MCF 10A (cell line): ENCODE data around the gene PTH1R. TPM values are rescaled to one million over a fixed set of nuclear protein-coding genes. Genes with fewer than 3 reads are reported as not detected.

Experiments
- BruUV-seq: library from RNA; stranded (reverse); fragments of 400-500 nt; replicated peaks from 2 replicates; lab custom pipeline; 2021; lab: Mats Ljungman, UMichigan
- CTCF ChIA-PET: fragments of 300-600 bp; sonication (Branson Sonifier 250); formaldehyde crosslinking; extraction: SDS; loops from one replicate; lab custom pipeline; 2021; ENCODE audit warnings: antibody characterized with exemption, inconsistent platforms; lab: Yijun Ruan, JAX
- POLR2A ChIA-PET: fragments of 300-600, 350-650 bp; sonication (Branson Sonifier 250); formaldehyde crosslinking; extraction: SDS; loops from one replicate; lab custom pipeline; 2020; ENCODE audit warnings: antibody characterized with exemption, inconsistent platforms; lab: Yijun Ruan, JAX
- DNase-seq: peaks from one replicate; pipeline ENCODE4 v3.0.0-alpha.2; 2018; ENCODE audit not compliant: unreplicated experiment
- H3K27ac Mint-ChIP-seq: one replicate; pipeline ENCODE4 v1.8.0; 2022; ENCODE audit warnings: mild to moderate bottlenecking, low read depth, mixed read lengths; ENCODE audit not compliant: unreplicated experiment
- H3K27me3 Mint-ChIP-seq: one replicate; pipeline ENCODE4 v1.8.0; 2022; ENCODE audit warnings: mixed read lengths; ENCODE audit not compliant: insufficient read depth, unreplicated experiment
- H3K36me3 Mint-ChIP-seq: one replicate; pipeline ENCODE4 v1.8.0; 2022; ENCODE audit warnings: mild to moderate bottlenecking, moderate library complexity, mixed read lengths; ENCODE audit not compliant: insufficient read depth, unreplicated experiment
- H3K4me1 Mint-ChIP-seq: one replicate; pipeline ENCODE4 v1.8.0; 2022; ENCODE audit warnings: mixed read lengths; ENCODE audit not compliant: insufficient read depth, unreplicated experiment
- H3K4me3 Mint-ChIP-seq: one replicate; pipeline ENCODE4 v1.8.0; 2022; ENCODE audit warnings: mild to moderate bottlenecking, moderate library complexity, mixed read lengths; ENCODE audit not compliant: unreplicated experiment
- H3K9me3 Mint-ChIP-seq: one replicate; pipeline ENCODE4 v1.8.0; 2022; ENCODE audit warnings: mixed read lengths; ENCODE audit not compliant: unreplicated experiment
- CTCF ChIP-seq: fragments of 200-600 bp; IDR thresholded peaks from one replicate; pipeline ENCODE4 v1.8.0; 2022; ENCODE audit warnings: antibody characterized with exemption, mild to moderate bottlenecking; ENCODE audit not compliant: unreplicated experiment
- intact Hi-C: fragments of 100-400 bp; cut with micrococcal nuclease; formaldehyde crosslinking; loops from 2 replicates; pipeline ENCODE4 v1.14.1; 2022
- total RNA-seq: library from RNA; stranded (reverse); gene quantifications from 2 replicates; pipeline ENCODE4 v1.2.3, GENCODE V29; 2022

Gene PTH1R
- total RNA-seq, 1 experiment from 2014 or later: not detected

GRCh38 chr3:46939578-46940445 is 62.3 kb downstream of the PTH1R start:
- Mint-ChIP-seq H3K36me3 (peaks cover 36% of the 10 kb centered on the region), H3K9me3 (no peaks in the 10 kb centered on the region), H3K27ac (peak overlapping the region; percentile 69), H3K4me1 (peaks cover 45% of the 10 kb centered on the region), H3K4me3 (no peak overlapping the region), H3K27me3 (no peaks in the 10 kb centered on the region)
- no peak for TF ChIP-seq CTCF
- POLR2A ChIA-PET: interaction anchor here (0.8 kb wide), 1 partner anchor 9 kb away, joined by 3 read pairs; no protein-coding TSS in a partner anchor
- no TSS peak for BruUV-seq
- DNase-seq: no peak
- CTCF ChIA-PET: interaction anchor here (0.6 to 1.0 kb wide), 3 partner anchors 18 to 1970 kb away, joined by 3 to 4 read pairs (median 3); no protein-coding TSS in a partner anchor
- intact Hi-C loops: no loop called here

GRCh38 chr3:46942076-46942475 is 64.6 kb downstream of the PTH1R start:
- Mint-ChIP-seq H3K4me1 (peaks cover 46% of the 10 kb centered on the region), H3K27ac (peak overlapping the region; percentile 70), H3K36me3 (peaks cover 42% of the 10 kb centered on the region), H3K9me3 (no peaks in the 10 kb centered on the region), H3K27me3 (no peaks in the 10 kb centered on the region), H3K4me3 (no peak overlapping the region)
- CTCF ChIA-PET: no interaction called here
- DNase-seq: no peak
- BruUV-seq: no TSS peak
- intact Hi-C loops: no loop called here
- no peak for TF ChIP-seq CTCF
- POLR2A ChIA-PET: interaction anchor here (0.6 to 1.2 kb wide), 2 partner anchors 8 to 14 kb away, joined by 3 read pairs; no protein-coding TSS in a partner anchor

GRCh38 chr3:46942481-46943236 is 65.1 kb downstream of the PTH1R start:
- intact Hi-C loops: no loop called here
- CTCF ChIA-PET: interaction anchor here (1.3 kb wide), 1 partner anchor 19 kb away, joined by 3 read pairs; no protein-coding TSS in a partner anchor
- H3K9me3 Mint-ChIP-seq: no peaks in the 10 kb centered on the region
- no peak for DNase-seq
- no peak for TF ChIP-seq CTCF
- H3K27me3 Mint-ChIP-seq: no peaks in the 10 kb centered on the region
- H3K36me3 Mint-ChIP-seq: peaks cover 38% of the 10 kb centered on the region
- H3K4me3 Mint-ChIP-seq: no peak overlapping the region
- BruUV-seq: no TSS peak
- peaks cover 52% of the 10 kb centered on the region for H3K4me1 Mint-ChIP-seq
- H3K27ac Mint-ChIP-seq: peak overlapping the region; percentile 70
- POLR2A ChIA-PET: interaction anchor here (1.2 kb wide), 2 partner anchors 9 to 250 kb away, joined by 3 read pairs; no protein-coding TSS in a partner anchor
